Neuronal stem cell (in vitro differentiated cells): ENCODE data around the gene TNRC18. TPM values are rescaled to one million over a fixed set of nuclear protein-coding genes. Genes with fewer than 3 reads are reported as not detected.
A peak's percentile ranks its signal among the peaks of the same experiment; 100 is the strongest.
"Not testable (repeated sequence)": the region's sequence is repeated elsewhere in the genome, so short reads cannot be mapped to it uniquely, and the experiment has no call there.

Experiments
- DNase-seq: peaks from one replicate; pipeline ENCODE4 v3.0.0-alpha.2; 2013; ENCODE audit warnings: low spot score
- H2AFZ ChIP-seq: one replicate; pipeline ENCODE4 v1.6.1; 2013; ENCODE audit warnings: mild to moderate bottlenecking, low read length, inconsistent platforms
- H2AK5ac ChIP-seq: 2 replicates; pipeline ENCODE4 v1.6.1; 2013; ENCODE audit warnings: low read depth, mild to moderate bottlenecking, inconsistent platforms, low read length, moderate library complexity, mixed read lengths
- H2BK120ac ChIP-seq: 2 replicates; pipeline ENCODE4 v1.6.1; 2013; ENCODE audit warnings: low read depth, mild to moderate bottlenecking, inconsistent platforms, low read length, moderate library complexity, mixed read lengths
- H2BK12ac ChIP-seq: one replicate; pipeline ENCODE4 v1.6.1; 2013; ENCODE audit warnings: low read length, inconsistent platforms
- H2BK15ac ChIP-seq: 2 replicates; pipeline ENCODE4 v1.6.1; 2013; ENCODE audit warnings: mild to moderate bottlenecking, low read length, inconsistent platforms, mixed read lengths
- H2BK5ac ChIP-seq: one replicate; pipeline ENCODE4 v1.6.1; 2013; ENCODE audit warnings: inconsistent platforms, mild to moderate bottlenecking, low read length, moderate library complexity
- H3K14ac ChIP-seq: one replicate; pipeline ENCODE4 v1.6.1; 2013; ENCODE audit warnings: low read length, inconsistent platforms
- H3K18ac ChIP-seq: 2 replicates; pipeline ENCODE4 v1.6.1; 2013; ENCODE audit warnings: low read length, inconsistent platforms
- H3K23ac ChIP-seq: 2 replicates; pipeline ENCODE4 v1.6.1; 2013; ENCODE audit warnings: low read depth, mild to moderate bottlenecking, mixed read lengths, low read length, inconsistent platforms; ENCODE audit not compliant: poor library complexity
- H3K27ac ChIP-seq: replicated peaks from 3 replicates; pipeline ENCODE4 v1.5.1; 2013; ENCODE audit warnings: low read length, inconsistent platforms
- H3K27me3 ChIP-seq, 3 experiments: 2 replicates each; pipeline ENCODE4 v1.6.1; 2013; ENCODE audit warnings: low read length in 3 of 3, mild to moderate bottlenecking in 2 of 3, inconsistent platforms in 1 of 3, low read depth in 1 of 3, mixed read lengths in 1 of 3, moderate library complexity in 1 of 3; ENCODE audit not compliant: control insufficient read depth in 3 of 3, insufficient read depth in 3 of 3
- H3K36me3 ChIP-seq, 2 donors: replicated peaks in 1 of 2; 2 replicates each; pipeline ENCODE4 v1.6.1; 2013; ENCODE audit warnings: low read length in 2 of 2; ENCODE audit not compliant: control insufficient read depth in 2 of 2, insufficient read depth in 2 of 2
- H3K4ac ChIP-seq: 2 replicates; pipeline ENCODE4 v1.6.1; 2013; ENCODE audit warnings: inconsistent platforms, mild to moderate bottlenecking, low read length, moderate library complexity
- H3K4me1 ChIP-seq, 2 donors: 1 replicate in 1 of 2; 2 replicates in 1 of 2; pipeline ENCODE4 v1.6.1; 2013; ENCODE audit warnings: low read length in 2 of 2, low read depth in 1 of 2; ENCODE audit not compliant: control insufficient read depth in 2 of 2, insufficient read depth in 1 of 2
- H3K4me2 ChIP-seq: one replicate; pipeline ENCODE4 v1.6.1; 2013; ENCODE audit warnings: mild to moderate bottlenecking, low read length, inconsistent platforms; ENCODE audit not compliant: insufficient read depth, poor library complexity, severe bottlenecking
- H3K4me3 ChIP-seq, 2 donors: 2 replicates each; pipeline ENCODE4 v1.5.1; 2013; ENCODE audit warnings: low read length in 2 of 2, mild to moderate bottlenecking in 2 of 2, inconsistent platforms in 1 of 2, moderate library complexity in 1 of 2
- H3K79me1 ChIP-seq: one replicate; pipeline ENCODE4 v1.6.1; 2013; ENCODE audit warnings: low read depth, mild to moderate bottlenecking, inconsistent platforms, low read length, moderate library complexity
- H3K9ac ChIP-seq: one replicate; pipeline ENCODE4 v1.6.1; 2013; ENCODE audit warnings: mild to moderate bottlenecking, low read depth, low read length, inconsistent platforms; ENCODE audit not compliant: poor library complexity
- H3K9me3 ChIP-seq, 2 donors: replicated peaks in 1 of 2; 2 replicates each; pipeline versions ENCODE3 to v1.6.1; 2013; ENCODE audit warnings: low read length in 2 of 2, mild to moderate bottlenecking in 2 of 2, inconsistent platforms in 1 of 2, low read depth in 1 of 2, mixed read lengths in 1 of 2, moderate library complexity in 1 of 2; ENCODE audit not compliant: control insufficient read depth in 2 of 2, insufficient read depth in 1 of 2
- H4K8ac ChIP-seq: one replicate; pipeline ENCODE4 v1.6.1; 2013; ENCODE audit warnings: low read depth, mild to moderate bottlenecking, inconsistent platforms, low read length, moderate library complexity
- H4K91ac ChIP-seq: one replicate; pipeline ENCODE4 v1.6.1; 2013; ENCODE audit warnings: low read length, low read depth, mild to moderate bottlenecking, inconsistent platforms; ENCODE audit not compliant: poor library complexity
- WGBS, 2 donors: extraction: QIAGEN DNeasy Blood & Tissue Kit; methylation state at CpG; one replicate each; pipeline ENCODE4 v1.1.7; 2013; ENCODE audit warnings: missing lambda C conversion rate in 2 of 2, mixed read lengths in 1 of 2; ENCODE audit not compliant: insufficient read length in 2 of 2, insufficient replicate concordance in 1 of 2; ENCODE audit errors: extremely low coverage in 2 of 2; 5-methylcytosine and 5-hydroxymethylcytosine counted together
- polyA plus RNA-seq, 2 experiments: library from polyadenylated mRNA; stranded (reverse); fragments of 200-250 nt; gene quantifications; one replicate each; pipeline ENCODE4 v1.2.3, GENCODE V29; 2013

TNRC18 gene
- polyA plus RNA-seq (2013, experiment 1 of 2) = 33.6 TPM
- 37.1 TPM for polyA plus RNA-seq (2013, experiment 2 of 2)

- Histone ChIP-seq H3K4me1 (peaks cover 10% of the 10 kb centered on the region in 2 donors), H3K79me1 (peaks cover 20% of the 10 kb centered on the region), H3K14ac (peak within 1 kb of the TSS; percentile 97), H3K27me3 (peaks cover 0 to 4% (median 0%) of the 10 kb centered on the region in 3 experiments), H2BK12ac (peak within 1 kb of the TSS; percentile 22), H2AFZ (peak within 1 kb of the TSS; percentile 71), H2BK5ac (peak within 1 kb of the TSS; percentile 99), H3K9me3 (no peaks in the 10 kb centered on the region), H3K27ac (peak within 1 kb of the TSS; percentile 97), H2BK120ac (peak within 1 kb of the TSS; percentile 87), H3K4me3 (peak within 1 kb of the TSS; percentile 93 to 94), H2AK5ac (peak within 1 kb of the TSS; percentile 97), H3K23ac (peak within 1 kb of the TSS; percentile 88), H4K91ac (no peak within 1 kb of the TSS), H3K4ac (peak within 1 kb of the TSS; percentile 17), H2BK15ac (peak within 1 kb of the TSS; percentile 98), H3K4me2 (peak within 1 kb of the TSS; percentile 97), H3K36me3 (peaks cover 0 to 24% of the 10 kb centered on the region in 2 donors), H3K9ac (peak within 1 kb of the TSS; percentile 91), H3K18ac (peak within 1 kb of the TSS; percentile 100), H4K8ac (no peak within 1 kb of the TSS)
- no CpG with 5 or more reads among the region's 67 CpGs for WGBS, 2 donors
- DNase-seq = no peak
Observed at GRCh38 chr7:5423306-5423975, at the start of gene TNRC18. Gene TNRC18, minus strand, starts transcription at chr7:5423834. Its CDS starts 2,588 bp downstream, at chr7:5421246.

GRCh38 chr7:5472432-5473315, 49.0 kb upstream of the TNRC18 start:
- no peak overlapping the region for H4K91ac ChIP-seq
- no peak for DNase-seq
- H2BK15ac ChIP-seq = no peak overlapping the region
- H3K27ac ChIP-seq = no peak overlapping the region
- no peak overlapping the region for H3K9ac ChIP-seq
- H3K9me3 ChIP-seq = peaks cover 0 to 4% of the 10 kb centered on the region in 2 donors
- no peak overlapping the region for H3K4me3 ChIP-seq
- peak overlapping the region; percentile 1 for H3K14ac ChIP-seq
- peaks cover 2% of the 10 kb centered on the region for H3K79me1 ChIP-seq
- H2AK5ac ChIP-seq = peak overlapping the region; percentile 11
- H4K8ac ChIP-seq = no peak overlapping the region
- no peak overlapping the region for H2BK5ac ChIP-seq
- no peak overlapping the region for H3K4ac ChIP-seq
- no peak overlapping the region for H2BK12ac ChIP-seq
- H3K4me2 ChIP-seq = no peak overlapping the region
- no CpG with 5 or more reads among the region's 20 CpGs for WGBS, 2 donors
- no peaks in the 10 kb centered on the region for H3K27me3 ChIP-seq
- peaks cover 0 to 5% of the 10 kb centered on the region in 2 donors for H3K36me3 ChIP-seq
- no peak overlapping the region for H2AFZ ChIP-seq
- peaks cover 0 to under 1% of the 10 kb centered on the region in 2 donors for H3K4me1 ChIP-seq
- peak overlapping the region; percentile 11 for H3K18ac ChIP-seq
- H2BK120ac ChIP-seq = no peak overlapping the region
- no peak overlapping the region for H3K23ac ChIP-seq

DNA sequence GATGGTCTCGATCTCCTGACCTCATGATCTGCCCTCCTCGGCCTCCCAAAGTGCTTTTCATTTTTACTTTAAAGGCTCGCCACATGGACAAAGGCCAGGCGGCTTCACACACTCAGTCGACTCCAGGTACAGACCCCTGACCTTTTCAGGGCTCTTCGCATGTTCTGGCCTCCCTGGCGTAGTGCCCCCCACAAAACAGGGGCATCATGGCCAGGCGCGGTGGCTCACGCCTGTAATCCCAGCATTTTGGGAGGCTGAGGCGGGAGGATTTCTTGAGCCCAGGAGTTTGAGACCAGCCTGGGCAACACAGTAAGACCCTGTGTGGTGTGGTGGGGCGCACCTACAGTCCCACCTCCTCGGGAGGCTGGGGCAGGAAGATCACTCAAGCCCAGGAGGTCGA, 48.0 kb upstream of the TNRC18 start:
- not testable (repeated sequence) for H3K36me3 ChIP-seq, H2BK5ac ChIP-seq, H2BK12ac ChIP-seq, H3K4ac ChIP-seq, H3K18ac ChIP-seq, H2BK15ac ChIP-seq, H3K9ac ChIP-seq, H4K91ac ChIP-seq, H3K27me3 ChIP-seq, H3K27ac ChIP-seq, H2AK5ac ChIP-seq, H4K8ac ChIP-seq, H3K9me3 ChIP-seq, H3K4me3 ChIP-seq, H2BK120ac ChIP-seq, H3K23ac ChIP-seq, H3K4me2 ChIP-seq, H3K79me1 ChIP-seq, H2AFZ ChIP-seq, H3K4me1 ChIP-seq, DNase-seq, H3K14ac ChIP-seq
- WGBS, 2 donors = no CpG with 5 or more reads among the region's 14 CpGs

GRCh38 chr7:5470816-5471215, 47.2 kb upstream of the TNRC18 start:
- Histone ChIP-seq H2BK15ac (no peak overlapping the region), H2BK5ac (no peak overlapping the region), H4K8ac (no peak overlapping the region), H2BK12ac (no peak overlapping the region), H3K4me1 (no peaks in the 10 kb centered on the region), H3K27ac (no peak overlapping the region), H3K14ac (peak overlapping the region; percentile 21), H3K27me3 (no peaks in the 10 kb centered on the region), H2AK5ac (no peak overlapping the region), H2AFZ (no peak overlapping the region), H4K91ac (no peak overlapping the region), H3K4ac (no peak overlapping the region), H3K79me1 (no peaks in the 10 kb centered on the region), H3K4me3 (peak overlapping the region in 1 of 2 donors; percentile 61), H3K36me3 (peaks cover 0 to 5% of the 10 kb centered on the region in 2 donors), H2BK120ac (no peak overlapping the region), H3K23ac (peak overlapping the region; percentile 25), H3K4me2 (no peak overlapping the region), H3K9me3 (peaks cover 0 to 4% of the 10 kb centered on the region in 2 donors), H3K18ac (peak overlapping the region; percentile 71), H3K9ac (peak overlapping the region; percentile 44)
- DNase-seq = no peak
- no CpG with 5 or more reads among the region's 22 CpGs for WGBS, 2 donors
